HepG2 (cell line): ENCODE measurements around the gene TTBK1. TPM values are rescaled to one million over a fixed set of nuclear protein-coding genes. Genes with fewer than 3 reads are reported as not detected.

Experiments
- AGO1 ChIP-seq: fragments of 200-400 bp; formaldehyde crosslinking; IDR thresholded peaks from 2 replicates; pipeline ENCODE4 v1.6.1; 2017; ENCODE audit warnings: mild to moderate bottlenecking, low read depth, low read length, moderate library complexity; ENCODE audit not compliant: poor library complexity, severe bottlenecking
- FOXP1 ChIP-seq, 2 experiments: fragments of 450-650 bp in 1 of 2; IDR thresholded peaks; 2 replicates each; pipeline ENCODE4 v1.6.1; 2017 to 2018; ENCODE audit warnings: antibody characterized with exemption in 1 of 2
- GTF3A ChIP-seq: sonication (generic); formaldehyde crosslinking; conservative IDR thresholded peaks from 2 replicates; pipeline ENCODE4 v1.4.0; 2020; ENCODE audit warnings: mild to moderate bottlenecking, missing genetic modification reagents
- MED1 ChIP-seq: sonication (generic); formaldehyde crosslinking; IDR thresholded peaks from 2 replicates; pipeline ENCODE4 v1.4.0; 2020; ENCODE audit warnings: missing genetic modification reagents
- NFKBIZ ChIP-seq: IDR thresholded peaks from 2 replicates; pipeline ENCODE4 v1.6.1; 2018; ENCODE audit warnings: missing genetic modification reagents, missing compliant biosample characterization
- PHF21A ChIP-seq: sonication (generic); formaldehyde crosslinking; IDR thresholded peaks from 2 replicates; pipeline ENCODE4 v1.5.0; 2020; ENCODE audit warnings: mild to moderate bottlenecking, missing genetic modification reagents
- POGZ ChIP-seq: sonication (generic); formaldehyde crosslinking; IDR thresholded peaks from 2 replicates; pipeline ENCODE4 v1.4.0; 2020; ENCODE audit warnings: mild to moderate bottlenecking, missing genetic modification reagents
- RCOR2 ChIP-seq: IDR thresholded peaks from 2 replicates; pipeline ENCODE4 v1.6.1; 2016; ENCODE audit warnings: missing biosample characterization, missing genetic modification reagents
- SAP130 ChIP-seq: IDR thresholded peaks from 2 replicates; pipeline ENCODE4 v1.6.1; 2016; ENCODE audit warnings: low read depth
- SP5 ChIP-seq: IDR thresholded peaks from 2 replicates; pipeline ENCODE4 v1.6.1; 2016; ENCODE audit warnings: low read depth, borderline replicate concordance
- TP53 ChIP-seq: sonication (generic); formaldehyde crosslinking; conservative IDR thresholded peaks from 2 replicates; pipeline ENCODE4 v1.4.0; 2020; ENCODE audit warnings: missing genetic modification reagents
- ZBTB20 ChIP-seq: sonication (generic); formaldehyde crosslinking; IDR thresholded peaks from 2 replicates; pipeline ENCODE4 v1.8.1; 2023; ENCODE audit warnings: missing genetic modification reagents, low read depth, mild to moderate bottlenecking, borderline replicate concordance
- ZBTB7B ChIP-seq: sonication (generic); formaldehyde crosslinking; IDR thresholded peaks from 2 replicates; pipeline ENCODE4 v1.4.0; 2020; ENCODE audit warnings: missing genetic modification reagents
- ZC3H4 ChIP-seq: sonication (generic); formaldehyde crosslinking; IDR thresholded peaks from 2 replicates; pipeline ENCODE4 v1.4.0; 2020; ENCODE audit warnings: missing genetic modification reagents, borderline replicate concordance
- ZMYM3 ChIP-seq: sonication (generic); formaldehyde crosslinking; IDR thresholded peaks from 2 replicates; pipeline ENCODE4 v1.5.1; 2020; ENCODE audit warnings: mild to moderate bottlenecking, missing genetic modification reagents
- ZMYM4 ChIP-seq: sonication (generic); formaldehyde crosslinking; IDR thresholded peaks from 2 replicates; pipeline ENCODE4 v1.8.1; 2023; ENCODE audit warnings: mild to moderate bottlenecking, missing genetic modification reagents
- ZNF12 ChIP-seq: sonication (generic); formaldehyde crosslinking; IDR thresholded peaks from 2 replicates; pipeline ENCODE4 v1.5.0; 2020; ENCODE audit warnings: missing genetic modification reagents
- ZNF205 ChIP-seq: IDR thresholded peaks from 2 replicates; pipeline ENCODE4 v1.6.1; 2018; ENCODE audit warnings: missing biosample characterization, missing genetic modification reagents
- ZNF30 ChIP-seq: sonication (generic); formaldehyde crosslinking; IDR thresholded peaks from 2 replicates; pipeline ENCODE4 v1.5.0; 2020; ENCODE audit warnings: mild to moderate bottlenecking, missing genetic modification reagents
- ZNF570 ChIP-seq: sonication (generic); formaldehyde crosslinking; IDR thresholded peaks from 2 replicates; pipeline ENCODE4 v1.4.0; 2020; ENCODE audit warnings: mild to moderate bottlenecking, missing genetic modification reagents, borderline replicate concordance
- ZSCAN29 ChIP-seq: sonication (generic); formaldehyde crosslinking; conservative IDR thresholded peaks from 2 replicates; pipeline ENCODE4 v1.4.0; 2020; ENCODE audit warnings: mild to moderate bottlenecking, missing genetic modification reagents
- polyA plus RNA-seq, 8 experiments: library from polyadenylated mRNA; depleted of rRNA in 3 of 8; stranded (reverse) in 7 of 8; unstranded in 1 of 8; fragments of >200 nt; fragmentation: Illumina TruSeq in 4 of 8; extraction: Trizol in 4 of 8; gene quantifications; 2 replicates each; pipeline versions ENCODE4 v1.2.1 to v1.2.3, GENCODE V29; 2011 to 2016; ENCODE audit warnings: low read depth in 4 of 8, missing spikeins in 1 of 8, mixed read lengths in 1 of 8; ENCODE audit not compliant: insufficient read depth in 1 of 8
- total RNA-seq, 5 experiments: library from RNA; depleted of rRNA; stranded (reverse); fragments of >200 nt; fragmentation: Illumina TruSeq; extraction: Trizol; gene quantifications; 2 replicates each; pipeline ENCODE4 v1.2.3, GENCODE V29; 2016; ENCODE audit warnings: low read depth in 1 of 5
- TF ChIP-seq, protein P1 (sequence below): sonication (generic); formaldehyde crosslinking; IDR thresholded peaks from 2 replicates; pipeline ENCODE4 v1.4.0; 2020; ENCODE audit warnings: low read depth, missing genetic modification reagents
- TF ChIP-seq, protein P2 (sequence below): IDR thresholded peaks from 2 replicates; pipeline ENCODE4 v1.6.1; 2016; ENCODE audit warnings: mild to moderate bottlenecking
- TF ChIP-seq, protein P3 (sequence below): sonication (generic); formaldehyde crosslinking; IDR thresholded peaks from 2 replicates; pipeline ENCODE4 v1.4.0; 2020; ENCODE audit warnings: missing genetic modification reagents

The TTBK1 gene
- total and polyA plus RNA-seq, 2 of the 13 experiments (the other 11 are each of a cell fraction or from before 2014, with no cell fraction given): 0.24 to 0.33 TPM

DNA sequence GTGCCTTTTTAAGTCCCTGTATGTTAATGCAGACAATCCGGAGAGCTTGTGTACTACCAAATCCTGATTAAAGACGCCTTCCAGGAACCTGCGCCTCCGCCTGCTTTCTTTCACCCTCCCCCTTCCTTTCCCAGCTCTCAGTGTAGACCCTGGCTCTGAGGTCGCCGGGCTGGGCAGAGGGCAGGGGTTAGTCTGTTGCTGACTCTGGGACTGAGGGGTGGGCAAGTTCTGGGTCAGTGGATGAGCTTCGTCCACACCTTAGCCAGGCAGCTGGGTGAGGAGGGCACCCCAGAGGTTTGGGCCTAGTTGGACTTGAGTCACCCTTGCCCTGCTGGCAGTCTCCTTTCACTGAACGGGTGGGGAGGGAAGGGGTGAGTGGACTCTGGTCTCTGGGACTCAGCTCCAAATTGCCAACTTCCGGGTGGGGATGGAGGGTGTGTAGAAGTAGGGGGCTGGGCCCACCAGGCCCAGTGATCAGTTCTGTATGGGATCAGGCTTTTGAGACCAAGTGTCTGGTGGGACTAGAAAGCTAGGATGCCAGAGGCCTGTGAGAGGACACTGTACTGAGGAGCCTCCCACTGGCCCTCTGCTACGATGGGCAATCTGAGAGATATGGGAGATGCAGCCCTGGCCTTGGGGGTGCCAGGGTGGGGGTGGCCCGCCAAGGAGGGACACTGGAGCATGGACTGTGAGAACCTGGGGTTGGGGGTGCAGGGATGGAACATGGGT lies 33.5 kb downstream of the TTBK1 start (continued):
- TF ChIP-seq ZBTB20: no peak
- TF ChIP-seq ZNF205: 0 out of 2 replicates have a peak, but pooled peaks have one; percentile 37
- 0 out of 2 replicates have a peak, but pooled peaks have one; percentile 18 for TF ChIP-seq POGZ
- TF ChIP-seq, protein P1, sequence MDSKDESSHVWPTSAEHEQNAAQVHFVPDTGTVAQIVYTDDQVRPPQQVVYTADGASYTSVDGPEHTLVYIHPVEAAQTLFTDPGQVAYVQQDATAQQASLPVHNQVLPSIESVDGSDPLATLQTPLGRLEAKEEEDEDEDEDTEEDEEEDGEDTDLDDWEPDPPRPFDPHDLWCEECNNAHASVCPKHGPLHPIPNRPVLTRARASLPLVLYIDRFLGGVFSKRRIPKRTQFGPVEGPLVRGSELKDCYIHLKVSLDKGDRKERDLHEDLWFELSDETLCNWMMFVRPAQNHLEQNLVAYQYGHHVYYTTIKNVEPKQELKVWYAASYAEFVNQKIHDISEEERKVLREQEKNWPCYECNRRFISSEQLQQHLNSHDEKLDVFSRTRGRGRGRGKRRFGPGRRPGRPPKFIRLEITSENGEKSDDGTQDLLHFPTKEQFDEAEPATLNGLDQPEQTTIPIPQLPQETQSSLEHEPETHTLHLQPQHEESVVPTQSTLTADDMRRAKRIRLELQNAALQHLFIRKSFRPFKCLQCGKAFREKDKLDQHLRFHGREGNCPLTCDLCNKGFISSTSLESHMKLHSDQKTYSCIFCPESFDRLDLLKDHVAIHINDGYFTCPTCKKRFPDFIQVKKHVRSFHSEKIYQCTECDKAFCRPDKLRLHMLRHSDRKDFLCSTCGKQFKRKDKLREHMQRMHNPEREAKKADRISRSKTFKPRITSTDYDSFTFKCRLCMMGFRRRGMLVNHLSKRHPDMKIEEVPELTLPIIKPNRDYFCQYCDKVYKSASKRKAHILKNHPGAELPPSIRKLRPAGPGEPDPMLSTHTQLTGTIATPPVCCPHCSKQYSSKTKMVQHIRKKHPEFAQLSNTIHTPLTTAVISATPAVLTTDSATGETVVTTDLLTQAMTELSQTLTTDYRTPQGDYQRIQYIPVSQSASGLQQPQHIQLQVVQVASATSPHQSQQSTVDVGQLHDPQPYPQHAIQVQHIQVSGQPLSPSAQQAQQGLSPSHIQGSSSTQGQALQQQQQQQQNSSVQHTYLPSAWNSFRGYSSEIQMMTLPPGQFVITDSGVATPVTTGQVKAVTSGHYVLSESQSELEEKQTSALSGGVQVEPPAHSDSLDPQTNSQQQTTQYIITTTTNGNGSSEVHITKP (CRISPR knock-in tag): peak; percentile 48; the same call in 1 of the 2 replicates
- 0 out of 2 replicates have a peak, but pooled peaks have one; percentile 79 for TF ChIP-seq GTF3A (CRISPR knock-in tag)
- TF ChIP-seq, protein P2, sequence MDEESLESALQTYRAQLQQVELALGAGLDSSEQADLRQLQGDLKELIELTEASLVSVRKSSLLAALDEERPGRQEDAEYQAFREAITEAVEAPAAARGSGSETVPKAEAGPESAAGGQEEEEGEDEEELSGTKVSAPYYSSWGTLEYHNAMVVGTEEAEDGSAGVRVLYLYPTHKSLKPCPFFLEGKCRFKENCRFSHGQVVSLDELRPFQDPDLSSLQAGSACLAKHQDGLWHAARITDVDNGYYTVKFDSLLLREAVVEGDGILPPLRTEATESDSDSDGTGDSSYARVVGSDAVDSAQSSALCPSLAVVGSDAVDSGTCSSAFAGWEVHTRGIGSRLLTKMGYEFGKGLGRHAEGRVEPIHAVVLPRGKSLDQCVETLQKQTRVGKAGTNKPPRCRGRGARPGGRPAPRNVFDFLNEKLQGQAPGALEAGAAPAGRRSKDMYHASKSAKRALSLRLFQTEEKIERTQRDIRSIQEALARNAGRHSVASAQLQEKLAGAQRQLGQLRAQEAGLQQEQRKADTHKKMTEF (CRISPR knock-in tag): peak; percentile 80
- TF ChIP-seq SAP130 (CRISPR knock-in tag): peak; percentile 68
- peak; percentile 47 for TF ChIP-seq ZMYM3 (CRISPR knock-in tag)
- no peak for TF ChIP-seq FOXP1 (IDR thresholded peaks at IDR 0.05)
- peak; percentile 39; the same call in 1 of the 2 replicates for TF ChIP-seq FOXP1 (CRISPR knock-in tag; IDR thresholded peaks at IDR 0.05)
- peak; percentile 59 for TF ChIP-seq ZMYM4
- no peak for TF ChIP-seq ZNF30 (CRISPR knock-in tag)
- TF ChIP-seq ZSCAN29: peak; percentile 76; the same call in 1 of the 2 replicates
- TF ChIP-seq ZNF12 (CRISPR knock-in tag): no peak
- TF ChIP-seq AGO1: no peak
- TF ChIP-seq PHF21A (CRISPR knock-in tag): peak; percentile 78; the same call in 1 of the 2 replicates
- peak; percentile 90 for TF ChIP-seq MED1 (CRISPR knock-in tag)
- TF ChIP-seq ZC3H4: 0 out of 2 replicates have a peak, but pooled peaks have one; percentile 20
- no peak for TF ChIP-seq TP53 (CRISPR knock-in tag)
- peak; percentile 72 for TF ChIP-seq SP5
- TF ChIP-seq ZBTB7B (CRISPR knock-in tag): peak; percentile 96
- no peak for TF ChIP-seq ZNF570 (CRISPR knock-in tag)
- TF ChIP-seq, protein P3, sequence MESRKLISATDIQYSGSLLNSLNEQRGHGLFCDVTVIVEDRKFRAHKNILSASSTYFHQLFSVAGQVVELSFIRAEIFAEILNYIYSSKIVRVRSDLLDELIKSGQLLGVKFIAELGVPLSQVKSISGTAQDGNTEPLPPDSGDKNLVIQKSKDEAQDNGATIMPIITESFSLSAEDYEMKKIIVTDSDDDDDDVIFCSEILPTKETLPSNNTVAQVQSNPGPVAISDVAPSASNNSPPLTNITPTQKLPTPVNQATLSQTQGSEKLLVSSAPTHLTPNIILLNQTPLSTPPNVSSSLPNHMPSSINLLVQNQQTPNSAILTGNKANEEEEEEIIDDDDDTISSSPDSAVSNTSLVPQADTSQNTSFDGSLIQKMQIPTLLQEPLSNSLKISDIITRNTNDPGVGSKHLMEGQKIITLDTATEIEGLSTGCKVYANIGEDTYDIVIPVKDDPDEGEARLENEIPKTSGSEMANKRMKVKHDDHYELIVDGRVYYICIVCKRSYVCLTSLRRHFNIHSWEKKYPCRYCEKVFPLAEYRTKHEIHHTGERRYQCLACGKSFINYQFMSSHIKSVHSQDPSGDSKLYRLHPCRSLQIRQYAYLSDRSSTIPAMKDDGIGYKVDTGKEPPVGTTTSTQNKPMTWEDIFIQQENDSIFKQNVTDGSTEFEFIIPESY (CRISPR knock-in tag): 0 out of 2 replicates have a peak, but pooled peaks have one; percentile 11
- no peak for TF ChIP-seq NFKBIZ (CRISPR knock-in tag)
- TF ChIP-seq RCOR2: 0 out of 2 replicates have a peak, but pooled peaks have one; percentile 23
